SK-N-MC (cell line): ENCODE measurements around the gene RXRB.

ENCODE experiments used
- DNase-seq: peaks from one replicate; pipeline ENCODE4 v3.0.0-alpha.2; 2011; ENCODE audit warnings: low read depth, low spot score
- H3K27ac ChIP-seq: fragments of 200-600 bp; sonication (generic); 2 replicates; pipeline ENCODE4 v1.5.1; 2016; ENCODE audit warnings: mixed run types
- H3K36me3 ChIP-seq: fragments of 200-600 bp; sonication (generic); 2 replicates; pipeline ENCODE4 v1.6.1; 2017; ENCODE audit warnings: antibody characterized with exemption, low read length, mixed read lengths; ENCODE audit not compliant: insufficient read depth
- H3K4me3 ChIP-seq: fragments of 200-600 bp; sonication (generic); 2 replicates; pipeline ENCODE4 v1.5.1; 2016
- H3K9ac ChIP-seq: fragments of 200-600 bp; sonication (generic); 2 replicates; pipeline ENCODE4 v1.8.0; 2017; ENCODE audit warnings: mixed run types, mixed read lengths; ENCODE audit not compliant: insufficient read length
- H3K9me3 ChIP-seq: fragments of 200-600 bp; sonication (generic); 2 replicates; pipeline ENCODE4 v1.6.1; 2017; ENCODE audit warnings: low read depth, mild to moderate bottlenecking, antibody characterized with exemption, low read length, moderate library complexity, mixed read lengths
- EZH2 ChIP-seq: fragments of 200-600 bp; sonication (generic); IDR thresholded peaks from one replicate; pipeline ENCODE4 v1.6.1; 2017; ENCODE audit warnings: antibody characterized with exemption
- FOXP2 ChIP-seq: optimal IDR thresholded peaks from 2 replicates; pipeline ENCODE3; 2011; ENCODE audit warnings: mild to moderate bottlenecking, moderate library complexity; ENCODE audit not compliant: insufficient read depth; ENCODE audit errors: extremely low read length, control extremely low read depth
- POLR2AphosphoS5 ChIP-seq: IDR thresholded peaks from 2 replicates; pipeline ENCODE4 v1.6.1; 2012; ENCODE audit warnings: mild to moderate bottlenecking, low read depth, low read length, borderline replicate concordance

Gene RXRB

GRCh38 chr6:33176906-33177305 lies 23.6 kb downstream of the RXRB start:
- Histone ChIP-seq H3K27ac (no peak overlapping the region), H3K36me3 (no peaks in the 10 kb centered on the region), H3K4me3 (no peak overlapping the region), H3K9me3 (no peaks in the 10 kb centered on the region), H3K9ac (no peak overlapping the region)
- no peak for DNase-seq
- TF ChIP-seq POLR2AphosphoS5, result no peak
- no peak for TF ChIP-seq FOXP2
- no peak for TF ChIP-seq EZH2

GRCh38 chr6:33175436-33176069 lies 24.9 kb downstream of the RXRB start:
- TF ChIP-seq POLR2AphosphoS5 (no peak), EZH2 (no peak), FOXP2 (no peak)
- no peaks in the 10 kb centered on the region for H3K9me3 ChIP-seq
- no peak overlapping the region for H3K9ac ChIP-seq

GRCh38 chr6:33174784-33175183 lies 25.7 kb downstream of the RXRB start:
- Histone ChIP-seq H3K9ac (no peak overlapping the region), H3K36me3 (no peaks in the 10 kb centered on the region), H3K27ac (no peak overlapping the region), H3K9me3 (no peaks in the 10 kb centered on the region), H3K4me3 (no peak overlapping the region)
- no peak for TF ChIP-seq EZH2
- DNase-seq, result no peak

More at GRCh38 chr6:33175436-33176069, 24.9 kb downstream of the RXRB start:
- no peak for DNase-seq
- Histone ChIP-seq H3K27ac (no peak overlapping the region), H3K36me3 (no peaks in the 10 kb centered on the region), H3K4me3 (no peak overlapping the region)

- no peak for DNase-seq
- H3K27ac ChIP-seq, result no peak overlapping the region
- no peaks in the 10 kb centered on the region for H3K9me3 ChIP-seq
- H3K36me3 ChIP-seq, result no peaks in the 10 kb centered on the region
- no peak overlapping the region for H3K4me3 ChIP-seq
- TF ChIP-seq EZH2 (no peak), POLR2AphosphoS5 (no peak), FOXP2 (no peak)
- H3K9ac ChIP-seq, result no peak overlapping the region
Measured at GRCh38 chr6:33173535-33174180, 26.8 kb downstream of the RXRB start.

GRCh38 chr6:33172688-33173534 lies 27.6 kb downstream of the RXRB start:
- Histone ChIP-seq H3K9me3 (no peaks in the 10 kb centered on the region), H3K27ac (no peak overlapping the region), H3K36me3 (no peaks in the 10 kb centered on the region), H3K9ac (no peak overlapping the region), H3K4me3 (no peak overlapping the region)
- TF ChIP-seq EZH2, result no peak
- TF ChIP-seq POLR2AphosphoS5, result no peak
- no peak for TF ChIP-seq FOXP2
- no peak for DNase-seq

- H3K36me3 ChIP-seq, result no peaks in the 10 kb centered on the region
Measured at GRCh38 chr6:33171880-33172687, 28.4 kb downstream of the RXRB start.

GRCh38 chr6:33171016-33171879 lies 29.2 kb downstream of the RXRB start:
- Histone ChIP-seq H3K9me3 (no peaks in the 10 kb centered on the region), H3K36me3 (no peaks in the 10 kb centered on the region), H3K27ac (no peak overlapping the region), H3K9ac (no peak overlapping the region), H3K4me3 (no peak overlapping the region)
- no peak for DNase-seq
- no peak for TF ChIP-seq EZH2

More at GRCh38 chr6:33171880-33172687, 28.4 kb downstream of the RXRB start:
- H3K27ac ChIP-seq, result no peak overlapping the region
- TF ChIP-seq POLR2AphosphoS5 (no peak), EZH2 (no peak)
- H3K4me3 ChIP-seq, result no peak overlapping the region
- H3K9ac ChIP-seq, result no peak overlapping the region
- no peaks in the 10 kb centered on the region for H3K9me3 ChIP-seq
- DNase-seq, result no peak
